Gastroesophageal sphincter (tissue), 3 donors: ENCODE results near the gene PRSS56.

Experiments used
- CTCF ChIP-seq, 4 experiments: fragments of 200-600 bp in 2 of 4; fragments of 450-650 bp in 2 of 4; sonication (generic) in 1 of 4; IDR thresholded peaks; one replicate each; pipeline ENCODE4 v1.5.1; 2017 to 2019; ENCODE audit warnings: antibody characterized with exemption in 4 of 4, mild to moderate bottlenecking in 2 of 4, moderate library complexity in 2 of 4
- EP300 ChIP-seq: sonication (generic); formaldehyde crosslinking; IDR thresholded peaks from one replicate; pipeline ENCODE4 v1.6.1; 2017; ENCODE audit warnings: antibody characterized with exemption, mild to moderate bottlenecking
- POLR2A ChIP-seq, 2 donors: fragments of 450-650 bp; IDR thresholded peaks; one replicate each; pipeline ENCODE4 v1.6.1; 2017; ENCODE audit warnings: antibody characterized with exemption in 2 of 2, mild to moderate bottlenecking in 2 of 2, moderate library complexity in 1 of 2

GRCh38 chr2:232524771-232525170, 4.6 kb downstream of the PRSS56 start:
- TF ChIP-seq CTCF (IDR thresholded peaks at IDR 0.05): no peak
- TF ChIP-seq POLR2A (IDR thresholded peaks at IDR 0.05): no peak
- no peak for TF ChIP-seq EP300
